ENCODE data around the gene VCAN.

DNA sequence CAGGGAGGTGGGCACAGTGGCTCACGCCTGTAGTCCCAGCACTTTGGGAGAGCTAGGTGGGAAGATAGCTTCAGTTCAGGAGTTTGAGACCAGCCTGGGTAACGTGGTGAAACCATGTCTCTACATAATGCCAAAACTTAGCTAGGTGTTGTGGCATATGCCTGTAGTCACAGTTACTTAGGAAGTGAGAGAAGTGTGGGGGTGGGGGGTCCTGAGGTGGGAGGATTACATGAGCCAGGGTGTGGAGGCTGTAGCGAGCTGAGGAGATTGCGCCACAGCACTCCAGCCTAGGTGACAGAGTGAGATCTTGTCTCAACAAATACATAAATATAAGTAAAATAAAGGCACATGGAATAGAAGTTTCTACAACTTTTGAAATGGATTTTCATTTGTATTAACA lies 23.1 kb downstream of the VCAN start:
- TF ChIP-seq BHLHE40 (IDR thresholded peaks at IDR 0.05; ENCODE audit: low read depth, low read length) (no peak), RFX5 (IDR thresholded peaks at IDR 0.05) (no peak), RNF2 (IDR thresholded peaks at IDR 0.05; ENCODE audit: borderline replicate concordance, low read depth) (no peak), NR3C1 (IDR thresholded peaks at IDR 0.05) (no peak), RAD21 (conservative IDR thresholded peaks at IDR 0.05 in 1 of 2, IDR thresholded peaks at IDR 0.05 in 1 of 2) (no peak), KDM1A (IDR thresholded peaks at IDR 0.05; ENCODE audit: low read depth) (no peak)
- TF ChIP-seq, protein P1, sequence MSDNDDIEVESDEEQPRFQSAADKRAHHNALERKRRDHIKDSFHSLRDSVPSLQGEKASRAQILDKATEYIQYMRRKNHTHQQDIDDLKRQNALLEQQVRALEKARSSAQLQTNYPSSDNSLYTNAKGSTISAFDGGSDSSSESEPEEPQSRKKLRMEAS (IDR thresholded peaks at IDR 0.05), result no peak
- TF ChIP-seq, protein P2, sequence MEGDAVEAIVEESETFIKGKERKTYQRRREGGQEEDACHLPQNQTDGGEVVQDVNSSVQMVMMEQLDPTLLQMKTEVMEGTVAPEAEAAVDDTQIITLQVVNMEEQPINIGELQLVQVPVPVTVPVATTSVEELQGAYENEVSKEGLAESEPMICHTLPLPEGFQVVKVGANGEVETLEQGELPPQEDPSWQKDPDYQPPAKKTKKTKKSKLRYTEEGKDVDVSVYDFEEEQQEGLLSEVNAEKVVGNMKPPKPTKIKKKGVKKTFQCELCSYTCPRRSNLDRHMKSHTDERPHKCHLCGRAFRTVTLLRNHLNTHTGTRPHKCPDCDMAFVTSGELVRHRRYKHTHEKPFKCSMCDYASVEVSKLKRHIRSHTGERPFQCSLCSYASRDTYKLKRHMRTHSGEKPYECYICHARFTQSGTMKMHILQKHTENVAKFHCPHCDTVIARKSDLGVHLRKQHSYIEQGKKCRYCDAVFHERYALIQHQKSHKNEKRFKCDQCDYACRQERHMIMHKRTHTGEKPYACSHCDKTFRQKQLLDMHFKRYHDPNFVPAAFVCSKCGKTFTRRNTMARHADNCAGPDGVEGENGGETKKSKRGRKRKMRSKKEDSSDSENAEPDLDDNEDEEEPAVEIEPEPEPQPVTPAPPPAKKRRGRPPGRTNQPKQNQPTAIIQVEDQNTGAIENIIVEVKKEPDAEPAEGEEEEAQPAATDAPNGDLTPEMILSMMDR (IDR thresholded peaks at IDR 0.05), result no peak
- TF ChIP-seq, protein P3, sequence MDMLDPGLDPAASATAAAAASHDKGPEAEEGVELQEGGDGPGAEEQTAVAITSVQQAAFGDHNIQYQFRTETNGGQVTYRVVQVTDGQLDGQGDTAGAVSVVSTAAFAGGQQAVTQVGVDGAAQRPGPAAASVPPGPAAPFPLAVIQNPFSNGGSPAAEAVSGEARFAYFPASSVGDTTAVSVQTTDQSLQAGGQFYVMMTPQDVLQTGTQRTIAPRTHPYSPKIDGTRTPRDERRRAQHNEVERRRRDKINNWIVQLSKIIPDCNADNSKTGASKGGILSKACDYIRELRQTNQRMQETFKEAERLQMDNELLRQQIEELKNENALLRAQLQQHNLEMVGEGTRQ (IDR thresholded peaks at IDR 0.05), result no peak
- TF ChIP-seq, protein P4, sequence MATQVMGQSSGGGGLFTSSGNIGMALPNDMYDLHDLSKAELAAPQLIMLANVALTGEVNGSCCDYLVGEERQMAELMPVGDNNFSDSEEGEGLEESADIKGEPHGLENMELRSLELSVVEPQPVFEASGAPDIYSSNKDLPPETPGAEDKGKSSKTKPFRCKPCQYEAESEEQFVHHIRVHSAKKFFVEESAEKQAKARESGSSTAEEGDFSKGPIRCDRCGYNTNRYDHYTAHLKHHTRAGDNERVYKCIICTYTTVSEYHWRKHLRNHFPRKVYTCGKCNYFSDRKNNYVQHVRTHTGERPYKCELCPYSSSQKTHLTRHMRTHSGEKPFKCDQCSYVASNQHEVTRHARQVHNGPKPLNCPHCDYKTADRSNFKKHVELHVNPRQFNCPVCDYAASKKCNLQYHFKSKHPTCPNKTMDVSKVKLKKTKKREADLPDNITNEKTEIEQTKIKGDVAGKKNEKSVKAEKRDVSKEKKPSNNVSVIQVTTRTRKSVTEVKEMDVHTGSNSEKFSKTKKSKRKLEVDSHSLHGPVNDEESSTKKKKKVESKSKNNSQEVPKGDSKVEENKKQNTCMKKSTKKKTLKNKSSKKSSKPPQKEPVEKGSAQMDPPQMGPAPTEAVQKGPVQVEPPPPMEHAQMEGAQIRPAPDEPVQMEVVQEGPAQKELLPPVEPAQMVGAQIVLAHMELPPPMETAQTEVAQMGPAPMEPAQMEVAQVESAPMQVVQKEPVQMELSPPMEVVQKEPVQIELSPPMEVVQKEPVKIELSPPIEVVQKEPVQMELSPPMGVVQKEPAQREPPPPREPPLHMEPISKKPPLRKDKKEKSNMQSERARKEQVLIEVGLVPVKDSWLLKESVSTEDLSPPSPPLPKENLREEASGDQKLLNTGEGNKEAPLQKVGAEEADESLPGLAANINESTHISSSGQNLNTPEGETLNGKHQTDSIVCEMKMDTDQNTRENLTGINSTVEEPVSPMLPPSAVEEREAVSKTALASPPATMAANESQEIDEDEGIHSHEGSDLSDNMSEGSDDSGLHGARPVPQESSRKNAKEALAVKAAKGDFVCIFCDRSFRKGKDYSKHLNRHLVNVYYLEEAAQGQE (IDR thresholded peaks at IDR 0.05), result no peak
- TF ChIP-seq, protein P5, sequence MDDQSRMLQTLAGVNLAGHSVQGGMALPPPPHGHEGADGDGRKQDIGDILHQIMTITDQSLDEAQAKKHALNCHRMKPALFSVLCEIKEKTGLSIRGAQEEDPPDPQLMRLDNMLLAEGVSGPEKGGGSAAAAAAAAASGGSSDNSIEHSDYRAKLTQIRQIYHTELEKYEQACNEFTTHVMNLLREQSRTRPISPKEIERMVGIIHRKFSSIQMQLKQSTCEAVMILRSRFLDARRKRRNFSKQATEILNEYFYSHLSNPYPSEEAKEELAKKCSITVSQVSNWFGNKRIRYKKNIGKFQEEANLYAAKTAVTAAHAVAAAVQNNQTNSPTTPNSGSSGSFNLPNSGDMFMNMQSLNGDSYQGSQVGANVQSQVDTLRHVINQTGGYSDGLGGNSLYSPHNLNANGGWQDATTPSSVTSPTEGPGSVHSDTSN (IDR thresholded peaks at IDR 0.05), result no peak
